OCI-LY7 (cell line): ENCODE data around the gene ZDHHC14. TPM values are rescaled to one million over a fixed set of nuclear protein-coding genes. Genes with fewer than 3 reads are reported as not detected.

Source experiments
- BruUV-seq: library from RNA; stranded (reverse); fragments of 400-500 nt; replicated peaks from 2 replicates; lab custom pipeline; 2021; lab: Mats Ljungman, UMichigan
- CTCF ChIA-PET: fragments of 300-600 bp; sonication (Branson Sonifier 250); formaldehyde crosslinking; loops from one replicate; lab custom pipeline; 2022; ENCODE audit warnings: antibody characterized with exemption; ENCODE audit not compliant: unreplicated experiment; lab: Charles Lee
- POLR2A ChIA-PET: fragments of 300-600 bp; sonication (Branson Sonifier 250); formaldehyde crosslinking; loops from one replicate; lab custom pipeline; 2022; ENCODE audit warnings: antibody characterized with exemption; lab: Charles Lee
- DNase-seq: peaks from one replicate; pipeline ENCODE4 v3.0.0-alpha.2; 2015; ENCODE audit warnings: low spot score
- H2AFZ ChIP-seq: fragments of 200-600 bp; sonication (generic), shearing (Covaris generic); 2 replicates; pipeline ENCODE4 v1.6.1; 2014; ENCODE audit warnings: mild to moderate bottlenecking, antibody characterized with exemption, low read length, moderate library complexity
- H3K27ac ChIP-seq: fragments of 200-600 bp; sonication (generic); 2 replicates; pipeline ENCODE4 v1.5.1; 2014; ENCODE audit warnings: mixed run types, low read depth, mild to moderate bottlenecking, moderate library complexity, low read length, inconsistent platforms; ENCODE audit not compliant: poor library complexity, severe bottlenecking
- H3K36me3 ChIP-seq: fragments of 200-600 bp; sonication (generic); 2 replicates; pipeline ENCODE4 v1.6.1; 2014; ENCODE audit warnings: mild to moderate bottlenecking, antibody characterized with exemption, low read length, moderate library complexity, mixed read lengths; ENCODE audit not compliant: insufficient read depth
- H3K4me1 ChIP-seq: fragments of 200-600 bp; sonication (generic); 2 replicates; pipeline ENCODE4 v1.5.1; 2014; ENCODE audit warnings: mild to moderate bottlenecking, low read length; ENCODE audit not compliant: insufficient read depth, poor library complexity, severe bottlenecking
- H3K4me2 ChIP-seq: fragments of 200-600 bp; sonication (generic); 2 replicates; pipeline ENCODE4 v1.6.1; 2014; ENCODE audit warnings: mild to moderate bottlenecking, low read length
- H3K4me3 ChIP-seq: fragments of 200-600 bp; sonication (generic); 2 replicates; pipeline ENCODE4 v1.5.1; 2014; ENCODE audit warnings: mild to moderate bottlenecking, low read depth, low read length; ENCODE audit not compliant: poor library complexity, severe bottlenecking
- H3K79me2 ChIP-seq: fragments of 200-600 bp; sonication (generic); 2 replicates; pipeline ENCODE4 v1.6.1; 2016; ENCODE audit warnings: low read depth, mild to moderate bottlenecking, low read length, moderate library complexity, mixed read lengths; ENCODE audit not compliant: insufficient read depth
- H3K9me2 ChIP-seq: fragments of 200-600 bp; sonication (generic); 2 replicates; pipeline ENCODE4 v1.6.1; 2016; ENCODE audit warnings: mild to moderate bottlenecking, low read length, mixed read lengths; ENCODE audit not compliant: insufficient read depth
- H3K9me3 ChIP-seq: fragments of 200-600 bp; sonication (generic); 2 replicates; pipeline ENCODE4 v1.6.1; 2014; ENCODE audit warnings: mild to moderate bottlenecking, mixed run types, low read length, mixed read lengths
- H4K20me1 ChIP-seq: fragments of 200-600 bp; sonication (generic); 2 replicates; pipeline ENCODE4 v1.6.1; 2014; ENCODE audit warnings: mild to moderate bottlenecking, antibody characterized with exemption, low read length, moderate library complexity, mixed read lengths; ENCODE audit not compliant: insufficient read depth
- CTCF ChIP-seq: fragments of 200-600 bp; sonication (generic); conservative IDR thresholded peaks from 2 replicates; pipeline ENCODE4 v1.5.1; 2014; ENCODE audit warnings: mild to moderate bottlenecking, antibody characterized with exemption, low read length, moderate library complexity, mixed read lengths
- EZH2phosphoT487 ChIP-seq: fragments of 200-600 bp; sonication (generic); IDR thresholded peaks from 2 replicates; pipeline ENCODE4 v1.6.1; 2018; ENCODE audit warnings: low read depth, borderline replicate concordance, mild to moderate bottlenecking, mixed run types, antibody characterized with exemption, low read length, moderate library complexity, mixed read lengths
- intact Hi-C: fragments of 100-400 bp; cut with micrococcal nuclease; formaldehyde crosslinking; loops from one replicate; pipeline ENCODE4 v1.10.0; 2022; ENCODE audit not compliant: unreplicated experiment
- total RNA-seq, 2 experiments: library from RNA; depleted of rRNA in 1 of 2; stranded (reverse); fragments of >200 nt in 1 of 2; shearing (Covaris generic) in 1 of 2; gene quantifications; 2 replicates each; pipeline ENCODE4 v1.2.3, GENCODE V29; 2014 to 2022

ZDHHC14 gene
- total RNA-seq, 2 experiments from 2014 or later = 0.69 to 3.0 TPM

GRCh38 chr6:157711060-157711459, 330.1 kb downstream of the ZDHHC14 start:
- ChIA-PET CTCF (no interaction called here), POLR2A (no interaction called here)
- DNase-seq = no peak
- no peak overlapping the region for H3K4me3 ChIP-seq
- no peaks in the 10 kb centered on the region for H3K9me3 ChIP-seq
- TF ChIP-seq CTCF (no peak), EZH2phosphoT487 (no peak)
- H3K36me3 ChIP-seq = no peaks in the 10 kb centered on the region
- no peak overlapping the region for H2AFZ ChIP-seq
- H3K4me1 ChIP-seq = no peaks in the 10 kb centered on the region
- intact Hi-C loops = no loop called here
- no peak overlapping the region for H3K27ac ChIP-seq
- H3K79me2 ChIP-seq = no peaks in the 10 kb centered on the region
- H3K9me2 ChIP-seq = no peaks in the 10 kb centered on the region
- H4K20me1 ChIP-seq = no peaks in the 10 kb centered on the region
- no TSS peak for BruUV-seq
- H3K4me2 ChIP-seq = no peak overlapping the region

- Histone ChIP-seq H3K79me2 (no peaks in the 10 kb centered on the region), H3K27ac (no peak overlapping the region), H3K4me1 (no peaks in the 10 kb centered on the region), H3K4me3 (no peak overlapping the region), H2AFZ (no peak overlapping the region), H3K36me3 (no peaks in the 10 kb centered on the region), H3K9me2 (no peaks in the 10 kb centered on the region), H4K20me1 (no peaks in the 10 kb centered on the region), H3K4me2 (no peak overlapping the region), H3K9me3 (no peaks in the 10 kb centered on the region)
- TF ChIP-seq EZH2phosphoT487 = no peak
- no peak for TF ChIP-seq CTCF
- intact Hi-C loops = no loop called here
- BruUV-seq = no TSS peak
- DNase-seq = no peak
- CTCF ChIA-PET = no interaction called here
- POLR2A ChIA-PET = interaction anchor here (1.2 kb wide), 1 partner anchor 41 kb away, joined by 4 read pairs; no protein-coding TSS in a partner anchor
Observed at GRCh38 chr6:157712585-157713295, 331.8 kb downstream of the ZDHHC14 start.

- Histone ChIP-seq H3K36me3 (no peaks in the 10 kb centered on the region), H3K4me2 (no peak overlapping the region), H3K4me3 (no peak overlapping the region), H3K27ac (no peak overlapping the region), H3K4me1 (no peaks in the 10 kb centered on the region), H4K20me1 (no peaks in the 10 kb centered on the region), H3K9me3 (no peaks in the 10 kb centered on the region), H3K9me2 (no peaks in the 10 kb centered on the region), H3K79me2 (no peaks in the 10 kb centered on the region), H2AFZ (no peak overlapping the region)
- intact Hi-C loops = no loop called here
- no TSS peak for BruUV-seq
- DNase-seq = no peak
- TF ChIP-seq CTCF (no peak), EZH2phosphoT487 (no peak)
- POLR2A ChIA-PET = no interaction called here
- CTCF ChIA-PET = no interaction called here
Observed at GRCh38 chr6:157713451-157714152, 332.6 kb downstream of the ZDHHC14 start.
